Lower lobe of right lung (tissue), 2 donors: ENCODE data around the gene PPP1R37. TPM values are rescaled to one million over a fixed set of nuclear protein-coding genes. Genes with fewer than 3 reads are reported as not detected.

Source experiments
- ATAC-seq, 2 donors: fragments of 200-7000 bp; cut with Tn5 transposase; one replicate each; pipeline ENCODE4 v1.9.1; 2020 to 2022; ENCODE audit warnings: mild to moderate bottlenecking in 2 of 2, moderate library complexity in 2 of 2
- DNase-seq: peaks from one replicate; pipeline ENCODE4 v3.0.0-alpha.2; 2020
- H3K27ac ChIP-seq: fragments of 200-600 bp; one replicate; pipeline ENCODE4 v1.8.0; 2022
- H3K27me3 ChIP-seq: fragments of 200-600 bp; one replicate; pipeline ENCODE4 v1.8.0; 2022; ENCODE audit warnings: low read depth
- H3K36me3 ChIP-seq: fragments of 200-600 bp; one replicate; pipeline ENCODE4 v1.8.0; 2022; ENCODE audit warnings: mild to moderate bottlenecking
- H3K4me1 ChIP-seq: fragments of 200-600 bp; one replicate; pipeline ENCODE4 v1.8.0; 2022
- H3K4me3 ChIP-seq: fragments of 200-600 bp; one replicate; pipeline ENCODE4 v1.8.0; 2022; ENCODE audit warnings: mild to moderate bottlenecking
- H3K9me3 ChIP-seq: fragments of 200-600 bp; one replicate; pipeline ENCODE4 v1.8.0; 2022
- CTCF ChIP-seq: fragments of 200-600 bp; IDR thresholded peaks from one replicate; pipeline ENCODE4 v1.8.0; 2022; ENCODE audit warnings: antibody characterized with exemption, mild to moderate bottlenecking
- intact Hi-C: fragments of 100-400 bp; cut with DNase I; formaldehyde crosslinking; loops from one replicate; pipeline ENCODE4 v1.11.0; 2022
- total RNA-seq: library from RNA; stranded (reverse); fragmentation: NEBNext Ultra II Directional; extraction: Animal tissue kit (Norgen Biotek cat#: 25700); gene quantifications from one replicate; pipeline ENCODE4 v1.2.1, GENCODE V29; 2021
- donor health status: DM: no; HTN: yes; CAD: no; lungs with severe emphysema.

Gene PPP1R37
- total RNA-seq, 1 donor from 2014 or later = 29.1 TPM

- H3K36me3 ChIP-seq = peaks cover 19% of the 10 kb centered on the region
- intact Hi-C loops = no loop called here
- no peak for TF ChIP-seq CTCF
- ATAC-seq (no peak), DNase-seq (no peak)
- H3K9me3 ChIP-seq = no peaks in the 10 kb centered on the region
- no peaks in the 10 kb centered on the region for H3K27me3 ChIP-seq
- no peak overlapping the region for H3K4me3 ChIP-seq
- peaks cover 7% of the 10 kb centered on the region for H3K4me1 ChIP-seq
- no peak overlapping the region for H3K27ac ChIP-seq
These were observed 37.3 kb downstream of the PPP1R37 start for GRCh38 chr19:45130236-45130635.

GRCh38 chr19:45130888-45131615, 38.1 kb downstream of the PPP1R37 start:
- no peak overlapping the region for H3K27ac ChIP-seq
- DNase-seq (no peak), ATAC-seq (peak in 1 of 2 donors; percentile 25)
- intact Hi-C loops = no loop called here
- H3K9me3 ChIP-seq = no peaks in the 10 kb centered on the region
- no peak for TF ChIP-seq CTCF
- peaks cover 2% of the 10 kb centered on the region for H3K4me1 ChIP-seq
- peaks cover 19% of the 10 kb centered on the region for H3K36me3 ChIP-seq
- H3K4me3 ChIP-seq = no peak overlapping the region
- H3K27me3 ChIP-seq = no peaks in the 10 kb centered on the region

DNA sequence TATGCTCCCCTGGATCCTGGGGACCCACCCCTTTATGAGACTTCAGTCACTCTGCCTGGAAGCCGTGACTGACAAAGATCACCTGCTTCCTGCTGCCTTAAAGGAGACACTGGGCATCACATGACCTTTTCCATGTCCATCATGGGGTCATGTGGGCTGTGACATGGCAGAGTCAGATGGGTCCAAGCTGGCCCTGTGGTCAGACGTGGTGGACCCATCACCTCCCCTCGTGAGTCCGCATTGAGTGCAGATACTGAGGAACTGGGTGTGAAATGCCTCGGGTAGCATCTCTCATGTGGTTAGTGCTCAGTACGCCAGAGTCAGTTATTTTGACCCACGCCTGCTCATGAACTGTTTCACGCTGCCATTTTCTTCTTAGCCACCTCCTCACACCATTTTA, 40.7 kb downstream of the PPP1R37 start:
- no peak for DNase-seq
- intact Hi-C loops = no loop called here
- no peaks in the 10 kb centered on the region for H3K4me1 ChIP-seq

DNA sequence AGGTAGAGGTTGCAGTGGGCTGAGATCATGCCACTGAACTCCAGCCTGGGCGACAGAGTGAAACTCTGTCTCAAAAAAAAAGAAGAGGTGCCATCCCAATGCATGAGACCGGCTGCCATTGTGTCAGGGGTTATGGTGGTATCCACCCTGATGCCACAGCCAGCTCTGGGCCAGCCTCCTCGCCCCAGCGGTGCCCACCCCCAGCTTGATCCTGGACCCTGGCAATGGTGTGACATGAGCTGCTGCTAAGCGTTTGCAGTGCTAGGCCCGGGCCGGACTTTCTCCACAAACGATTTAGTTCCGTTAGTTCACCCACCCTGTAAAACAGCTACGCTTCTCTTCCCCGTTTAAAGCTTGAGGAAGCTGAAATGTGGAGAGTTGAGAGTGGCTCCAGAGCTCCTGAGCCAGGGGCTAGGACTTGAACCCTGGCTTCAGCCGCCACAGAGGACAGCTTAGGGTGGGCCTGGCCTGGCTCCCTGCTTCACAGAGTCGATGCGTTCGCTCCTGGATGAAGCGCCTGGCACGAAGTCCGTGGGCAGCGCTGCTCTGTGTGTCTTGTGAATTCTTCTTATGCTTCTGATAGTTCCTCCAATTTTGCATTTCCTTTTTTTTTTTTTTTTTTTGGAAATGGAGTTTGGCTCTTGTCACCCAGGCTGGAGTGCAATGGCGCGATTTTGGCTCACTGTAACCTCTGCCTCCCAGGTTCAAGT, 42.4 kb downstream of the PPP1R37 start:
- TF ChIP-seq CTCF = no peak
- H3K36me3 ChIP-seq = no peaks in the 10 kb centered on the region
- H3K4me3 ChIP-seq = no peak overlapping the region
- no peaks in the 10 kb centered on the region for H3K9me3 ChIP-seq
- intact Hi-C loops = no loop called here
- ATAC-seq (no peak), DNase-seq (no peak)
- H3K4me1 ChIP-seq = no peaks in the 10 kb centered on the region
- no peaks in the 10 kb centered on the region for H3K27me3 ChIP-seq
- no peak overlapping the region for H3K27ac ChIP-seq

More for the DNA sequence above, 40.7 kb downstream of the PPP1R37 start:
- H3K27me3 ChIP-seq = no peaks in the 10 kb centered on the region
- no peak for ATAC-seq
- TF ChIP-seq CTCF = no peak
- no peak overlapping the region for H3K4me3 ChIP-seq
- H3K36me3 ChIP-seq = peaks cover 4% of the 10 kb centered on the region
- no peaks in the 10 kb centered on the region for H3K9me3 ChIP-seq
- H3K27ac ChIP-seq = no peak overlapping the region

GRCh38 chr19:45136507-45137178, 43.7 kb downstream of the PPP1R37 start:
- Histone ChIP-seq H3K36me3 (peaks cover 12% of the 10 kb centered on the region), H3K27ac (no peak overlapping the region), H3K9me3 (no peaks in the 10 kb centered on the region), H3K27me3 (no peaks in the 10 kb centered on the region), H3K4me3 (no peak overlapping the region), H3K4me1 (no peaks in the 10 kb centered on the region)
- DNase-seq (no peak), ATAC-seq (peak in 1 of 2 donors; percentile 15)
- intact Hi-C loops = no loop called here
- no peak for TF ChIP-seq CTCF
